Endothelial cell of umbilical vein (primary cell): ENCODE data around the gene NTRK1. TPM values are rescaled to one million over a fixed set of nuclear protein-coding genes. Genes with fewer than 3 reads are reported as not detected.

Experiments
- BruUV-seq: library from RNA; stranded (reverse); fragments of 400-500 nt; replicated peaks from 2 replicates; lab custom pipeline; 2021; lab: Mats Ljungman, UMichigan
- CTCF ChIA-PET: fragments of 300-600, 350-600 bp; sonication (Branson Sonifier 250); formaldehyde crosslinking; loops from one replicate; lab custom pipeline; 2021; ENCODE audit warnings: antibody characterized with exemption, inconsistent platforms; lab: Charles Lee
- POLR2A ChIA-PET: fragments of 300-600, 350-600 bp; sonication (Branson Sonifier 250); formaldehyde crosslinking; loops from one replicate; lab custom pipeline; 2021; ENCODE audit warnings: antibody characterized with exemption, inconsistent platforms; lab: Charles Lee
- DNase-seq: peaks from one replicate; pipeline ENCODE4 v3.0.0-alpha.2; 2011; ENCODE audit warnings: low read depth, low spot score
- FAIRE-seq: peaks from 2 replicates; lab custom pipeline; 2011; peaks lifted over from hg19 to GRCh38; lab: Jason Lieb, UNC
- H2AFZ ChIP-seq: 2 replicates; pipeline ENCODE4 v1.6.0; 2012; ENCODE audit warnings: low read depth, low read length, control low read depth, inconsistent platforms
- H3K27ac ChIP-seq: 2 replicates; pipeline ENCODE4 v1.5.1; 2011; ENCODE audit warnings: low read depth, mild to moderate bottlenecking, control low read depth, low read length, moderate library complexity; ENCODE audit not compliant: insufficient read depth
- H3K27me3 ChIP-seq, 2 experiments: 2 replicates each; pipeline versions ENCODE4 v1.6.0 to v1.6.1; 2011; ENCODE audit warnings: low read length in 2 of 2, mixed read lengths in 1 of 2; ENCODE audit not compliant: control insufficient read depth in 2 of 2, insufficient read depth in 2 of 2
- H3K36me3 ChIP-seq, 2 experiments: 2 replicates in 1 of 2; 3 replicates in 1 of 2; pipeline ENCODE4 v1.5.1; 2011; ENCODE audit warnings: low read length in 2 of 2, mild to moderate bottlenecking in 1 of 2, moderate library complexity in 1 of 2; ENCODE audit not compliant: control insufficient read depth in 2 of 2, insufficient read depth in 2 of 2; ENCODE audit errors: extremely low read depth in 1 of 2
- H3K4me1 ChIP-seq: 3 replicates; pipeline ENCODE4 v1.5.1; 2011; ENCODE audit warnings: mild to moderate bottlenecking, low read length; ENCODE audit not compliant: control insufficient read depth, insufficient read depth; ENCODE audit errors: extremely low read depth
- H3K4me2 ChIP-seq: 2 replicates; pipeline ENCODE4 v1.6.1; 2011; ENCODE audit warnings: low read length, control low read depth, mixed read lengths; ENCODE audit not compliant: insufficient read depth
- H3K4me3 ChIP-seq, 3 experiments: fragments of 200-600 bp in 1 of 3; sonication (generic), shearing (Covaris generic) in 1 of 3; replicated peaks in 1 of 3; 2 replicates each; pipeline ENCODE4 v1.5.1; 2011 to 2016; ENCODE audit warnings: control low read depth in 3 of 3, low read length in 3 of 3, mild to moderate bottlenecking in 2 of 3, inconsistent platforms in 1 of 3, low read depth in 1 of 3, moderate library complexity in 1 of 3; ENCODE audit not compliant: insufficient read depth in 1 of 3
- H3K79me2 ChIP-seq: 2 replicates; pipeline ENCODE4 v1.6.0; 2012; ENCODE audit warnings: low read length, inconsistent platforms; ENCODE audit not compliant: control insufficient read depth, insufficient read depth
- H3K9ac ChIP-seq: replicated peaks from 2 replicates; pipeline ENCODE3; 2011; ENCODE audit warnings: low read length, control low read depth; ENCODE audit not compliant: insufficient read depth; ENCODE audit errors: extremely low read depth
- H3K9me1 ChIP-seq: replicated peaks from 3 replicates; pipeline ENCODE4 v1.6.0; 2011; ENCODE audit warnings: mild to moderate bottlenecking, low read length; ENCODE audit not compliant: control insufficient read depth, insufficient read depth; ENCODE audit errors: extremely low read depth
- H3K9me3 ChIP-seq: replicated peaks from 2 replicates; pipeline ENCODE4 v1.5.1; 2012; ENCODE audit warnings: low read length, inconsistent platforms; ENCODE audit not compliant: control insufficient read depth, insufficient read depth
- H4K20me1 ChIP-seq: replicated peaks from 2 replicates; pipeline ENCODE3; 2011; ENCODE audit warnings: mild to moderate bottlenecking, low read length; ENCODE audit not compliant: control insufficient read depth, insufficient read depth; ENCODE audit errors: extremely low read depth
- EZH2 ChIP-seq: IDR thresholded peaks from 2 replicates; pipeline ENCODE4 v1.6.1; 2012; ENCODE audit warnings: borderline replicate concordance, low read depth, mild to moderate bottlenecking, moderate library complexity, low read length, inconsistent platforms; ENCODE audit not compliant: severe bottlenecking
- FOS ChIP-seq: IDR thresholded peaks from 2 replicates; pipeline ENCODE4 v1.6.1; 2011; ENCODE audit warnings: mild to moderate bottlenecking, low read length, moderate library complexity, borderline replicate concordance; ENCODE audit not compliant: insufficient read depth
- GATA2 ChIP-seq: IDR thresholded peaks from 2 replicates; pipeline ENCODE4 v1.7.0; 2011; ENCODE audit warnings: low read depth, mild to moderate bottlenecking, moderate library complexity, mixed read lengths, low read length; ENCODE audit not compliant: insufficient read length, insufficient read depth
- JUN ChIP-seq: IDR thresholded peaks from 2 replicates; pipeline ENCODE4 v1.6.1; 2011; ENCODE audit warnings: borderline replicate concordance, low read depth; ENCODE audit not compliant: insufficient read length, insufficient read depth
- MYC ChIP-seq: IDR thresholded peaks from one replicate; pipeline ENCODE4 v1.6.1; 2011; ENCODE audit warnings: mild to moderate bottlenecking, low read depth, low read length
- POLR2A ChIP-seq: IDR thresholded peaks from 2 replicates; pipeline ENCODE4 v1.6.1; 2012; ENCODE audit warnings: low read depth, mild to moderate bottlenecking, control low read depth, low read length
- POLR2AphosphoS5 ChIP-seq: IDR thresholded peaks from 2 replicates; pipeline ENCODE4 v1.6.1; 2012; ENCODE audit warnings: low read depth, mild to moderate bottlenecking, control low read depth, low read length, moderate library complexity; ENCODE audit not compliant: insufficient read depth
- dilution Hi-C: fragments of 300-500 bp; cut with MboI; formaldehyde crosslinking; loops from one replicate; pipeline ENCODE4 v1.15.0; 2019; ENCODE audit warnings: low sequenced_read_pairs; ENCODE audit not compliant: extremely low pct_ligation_motif_present
- intact Hi-C: fragments of 100-400 bp; cut with micrococcal nuclease; formaldehyde crosslinking; loops from one replicate; pipeline ENCODE4 v1.10.0; 2022
- polyA plus RNA-seq, 4 experiments: library from polyadenylated mRNA; depleted of rRNA in 3 of 4; stranded (reverse) in 3 of 4; unstranded in 1 of 4; fragments of >200 nt; gene quantifications; 2 replicates each; pipeline versions ENCODE4 v1.2.1 to v1.2.3, GENCODE V29; 2011 to 2012; ENCODE audit warnings: missing spikeins in 1 of 4
- total RNA-seq: library from RNA; stranded (reverse); gene quantifications from 2 replicates; pipeline ENCODE4 v1.2.3, GENCODE V29; 2021
- TF ChIP-seq, protein P1 (sequence below), 2 donors: IDR thresholded peaks; 1 replicate in 1 of 2; 2 replicates in 1 of 2; pipeline ENCODE4 v1.5.1; 2011; ENCODE audit warnings: low read length in 2 of 2, mild to moderate bottlenecking in 2 of 2, moderate library complexity in 2 of 2, control low read depth in 1 of 2, inconsistent platforms in 1 of 2, low read depth in 1 of 2; ENCODE audit not compliant: insufficient read depth in 1 of 2; ENCODE audit errors: extremely low read depth in 1 of 2
- TF ChIP-seq, protein P2 (sequence below): IDR thresholded peaks from 2 replicates; pipeline ENCODE4 v1.6.1; 2011; ENCODE audit not compliant: insufficient read depth, insufficient read length

Gene NTRK1
- total and polyA plus RNA-seq, 2 donors (not counting 3 experiments of a cell fraction or from before 2014, with no cell fraction given): 0.07 TPM; not detected in 1

GRCh38 chr1:156876281-156876680 lies 15.6 kb downstream of the NTRK1 start:
- H3K4me1 ChIP-seq: peaks cover 17% of the 10 kb centered on the region
- BruUV-seq: no TSS peak
- H4K20me1 ChIP-seq: no peaks in the 10 kb centered on the region
- no peaks in the 10 kb centered on the region for H3K9me3 ChIP-seq
- dilution Hi-C loops: no loop called here
- TF ChIP-seq, protein P1, sequence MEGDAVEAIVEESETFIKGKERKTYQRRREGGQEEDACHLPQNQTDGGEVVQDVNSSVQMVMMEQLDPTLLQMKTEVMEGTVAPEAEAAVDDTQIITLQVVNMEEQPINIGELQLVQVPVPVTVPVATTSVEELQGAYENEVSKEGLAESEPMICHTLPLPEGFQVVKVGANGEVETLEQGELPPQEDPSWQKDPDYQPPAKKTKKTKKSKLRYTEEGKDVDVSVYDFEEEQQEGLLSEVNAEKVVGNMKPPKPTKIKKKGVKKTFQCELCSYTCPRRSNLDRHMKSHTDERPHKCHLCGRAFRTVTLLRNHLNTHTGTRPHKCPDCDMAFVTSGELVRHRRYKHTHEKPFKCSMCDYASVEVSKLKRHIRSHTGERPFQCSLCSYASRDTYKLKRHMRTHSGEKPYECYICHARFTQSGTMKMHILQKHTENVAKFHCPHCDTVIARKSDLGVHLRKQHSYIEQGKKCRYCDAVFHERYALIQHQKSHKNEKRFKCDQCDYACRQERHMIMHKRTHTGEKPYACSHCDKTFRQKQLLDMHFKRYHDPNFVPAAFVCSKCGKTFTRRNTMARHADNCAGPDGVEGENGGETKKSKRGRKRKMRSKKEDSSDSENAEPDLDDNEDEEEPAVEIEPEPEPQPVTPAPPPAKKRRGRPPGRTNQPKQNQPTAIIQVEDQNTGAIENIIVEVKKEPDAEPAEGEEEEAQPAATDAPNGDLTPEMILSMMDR (IDR thresholded peaks at IDR 0.05; ENCODE audit: extremely low read depth in 1 of 2, insufficient read depth in 1 of 2, low read depth in 1 of 2, low read length in 2 of 2): peak in 1 of 2 donors; percentile 24
- no peak for TF ChIP-seq FOS
- no peaks in the 10 kb centered on the region for H3K36me3 ChIP-seq
- FAIRE-seq (no peak), DNase-seq (no peak)
- no peak overlapping the region for H3K4me2 ChIP-seq
- H3K27ac ChIP-seq: no peak overlapping the region
- intact Hi-C loops: loop anchor here (1.0 kb wide), 1 partner anchor 41 kb away; no protein-coding TSS in a partner anchor
- POLR2A ChIA-PET: interaction anchor here (0.6 kb wide), 1 partner anchor 15 kb away, joined by 3 read pairs; no protein-coding TSS in a partner anchor
- no peak overlapping the region for H2AFZ ChIP-seq
- H3K27me3 ChIP-seq: peaks cover 6 to 15% of the 10 kb centered on the region in 2 experiments
- no peak overlapping the region for H3K4me3 ChIP-seq
- H3K9ac ChIP-seq: no peak overlapping the region
- CTCF ChIA-PET: interaction anchor here (0.7 to 1.9 kb wide), 8 partner anchors 11 to 83 kb away, joined by 3 to 13 read pairs (median 4); partner anchors contain the start of gene NTRK1
- no peaks in the 10 kb centered on the region for H3K79me2 ChIP-seq
- no peaks in the 10 kb centered on the region for H3K9me1 ChIP-seq

DNA sequence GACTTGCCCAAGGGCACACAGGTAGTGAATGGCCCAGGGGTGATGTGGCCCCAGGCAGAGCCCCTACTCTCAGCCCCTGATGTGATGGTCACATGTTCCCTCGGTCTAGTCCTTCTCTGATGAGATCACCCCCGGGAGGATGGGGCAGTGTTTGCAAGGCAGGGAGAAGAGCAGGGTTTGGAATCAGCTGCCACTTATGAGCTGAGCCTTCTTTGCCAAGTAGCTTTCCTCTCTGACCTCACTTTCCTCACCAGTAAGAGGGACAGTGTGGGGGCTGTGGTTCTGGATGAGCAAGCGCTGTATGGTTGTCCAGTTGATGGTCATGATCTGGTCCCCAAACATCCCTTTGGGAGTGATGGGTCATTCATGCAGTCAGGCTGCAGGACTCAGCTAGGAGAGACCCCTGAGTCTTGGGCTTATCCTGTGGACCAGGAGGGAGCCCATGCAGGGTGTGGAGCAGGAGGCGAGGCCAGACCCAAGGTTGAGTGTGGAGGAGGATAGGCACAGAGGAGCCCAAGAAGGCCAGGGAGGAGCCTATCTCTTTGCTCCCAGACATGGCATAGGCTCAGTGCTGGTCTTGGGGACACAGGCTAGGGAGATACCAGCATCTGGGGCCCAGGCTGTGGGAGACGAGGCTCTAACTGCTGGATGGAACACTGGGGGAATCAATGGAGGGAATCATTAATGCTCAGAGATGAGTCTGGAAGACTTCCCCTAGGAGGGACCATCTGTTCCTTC lies 16.9 kb downstream of the NTRK1 start:
- no TSS peak for BruUV-seq
- intact Hi-C loops (no loop called here), dilution Hi-C loops (no loop called here)
- Histone ChIP-seq H3K4me1 (peaks cover 17% of the 10 kb centered on the region), H3K36me3 (no peaks in the 10 kb centered on the region), H2AFZ (no peak overlapping the region), H3K9me1 (no peaks in the 10 kb centered on the region), H3K4me3 (no peak overlapping the region), H4K20me1 (no peaks in the 10 kb centered on the region), H3K9me3 (no peaks in the 10 kb centered on the region), H3K4me2 (no peak overlapping the region), H3K27ac (no peak overlapping the region), H3K27me3 (peaks cover 12 to 15% of the 10 kb centered on the region in 2 experiments), H3K9ac (no peak overlapping the region), H3K79me2 (no peaks in the 10 kb centered on the region)
- CTCF ChIA-PET: interaction anchor here (1.4 to 1.9 kb wide), 3 partner anchors 10 to 84 kb away, joined by 3 to 13 read pairs (median 6); no protein-coding TSS in a partner anchor
- POLR2A ChIA-PET: no interaction called here
- TF ChIP-seq, protein P1 (IDR thresholded peaks at IDR 0.05; ENCODE audit: extremely low read depth in 1 of 2, insufficient read depth in 1 of 2, low read depth in 1 of 2, low read length in 2 of 2): no peak
- TF ChIP-seq GATA2 (no peak), FOS (no peak), POLR2AphosphoS5 (no peak), JUN (no peak), POLR2A (no peak), EZH2 (no peak), MYC (no peak)
- TF ChIP-seq, protein P2, sequence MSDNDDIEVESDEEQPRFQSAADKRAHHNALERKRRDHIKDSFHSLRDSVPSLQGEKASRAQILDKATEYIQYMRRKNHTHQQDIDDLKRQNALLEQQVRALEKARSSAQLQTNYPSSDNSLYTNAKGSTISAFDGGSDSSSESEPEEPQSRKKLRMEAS: no peak
- FAIRE-seq: no peak
- no peak for DNase-seq
